Neutrophil (primary cell): ENCODE measurements around the gene MGAM2.

ENCODE experiments used
- H3K27ac ChIP-seq: fragments of 200-600 bp; sonication (generic); 2 replicates; pipeline ENCODE4 v1.5.1; 2016; ENCODE audit warnings: mild to moderate bottlenecking, moderate library complexity
- H3K27me3 ChIP-seq: fragments of 200-600 bp; sonication (generic); 2 replicates; pipeline ENCODE4 v1.6.0; 2016; ENCODE audit warnings: mild to moderate bottlenecking
- H3K36me3 ChIP-seq: fragments of 200-600 bp; sonication (generic); 2 replicates; pipeline ENCODE4 v1.5.1; 2017
- H3K4me1 ChIP-seq, 2 experiments: fragments of 200-600 bp in 1 of 2; sonication (generic) in 1 of 2; 1 replicate in 1 of 2; 2 replicates in 1 of 2; pipeline versions ENCODE4 v1.5.1 to v1.6.1; 2013 to 2016; ENCODE audit warnings: low read depth in 1 of 2, low read length in 1 of 2, mild to moderate bottlenecking in 1 of 2, moderate library complexity in 1 of 2; ENCODE audit not compliant: control insufficient read depth in 1 of 2, insufficient read depth in 1 of 2
- H3K4me3 ChIP-seq, 2 experiments: fragments of 200-600 bp in 1 of 2; sonication (generic) in 1 of 2; 1 replicate in 1 of 2; 2 replicates in 1 of 2; pipeline ENCODE4 v1.5.1; 2013 to 2016; ENCODE audit warnings: low read depth in 1 of 2, low read length in 1 of 2, mild to moderate bottlenecking in 1 of 2, moderate library complexity in 1 of 2
- H3K9me3 ChIP-seq: fragments of 200-600 bp; sonication (generic); 2 replicates; pipeline ENCODE4 v1.5.1; 2016
- TF ChIP-seq, protein P1 (sequence below): fragments of 200-600 bp; sonication (generic); IDR thresholded peaks from 2 replicates; pipeline ENCODE4 v1.5.1; 2016; ENCODE audit warnings: antibody characterized with exemption

Gene MGAM2

DNA sequence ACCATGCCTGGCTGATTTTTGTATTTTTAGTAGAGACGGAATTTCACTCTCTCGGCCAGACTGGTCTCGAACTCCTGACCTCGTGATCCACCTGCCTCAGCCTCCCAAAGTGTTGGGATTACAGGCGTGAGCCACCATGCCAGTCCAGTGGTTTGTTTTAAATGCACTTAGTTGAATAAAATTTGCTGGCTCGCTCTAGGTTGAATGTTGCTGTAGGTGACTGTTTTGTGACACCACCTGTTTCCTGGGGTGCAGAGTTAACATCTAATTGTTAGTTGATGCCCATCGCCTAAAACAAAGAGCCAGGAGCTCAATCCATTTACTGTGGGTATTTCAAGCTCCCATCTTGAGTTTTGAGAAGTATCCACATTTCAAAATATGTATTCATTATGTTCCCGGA lies 31.2 kb downstream of the MGAM2 start:
- no peaks in the 10 kb centered on the region for H3K4me1 ChIP-seq
- no peak overlapping the region for H3K4me3 ChIP-seq
- no peaks in the 10 kb centered on the region for H3K27me3 ChIP-seq
- TF ChIP-seq, protein P1, sequence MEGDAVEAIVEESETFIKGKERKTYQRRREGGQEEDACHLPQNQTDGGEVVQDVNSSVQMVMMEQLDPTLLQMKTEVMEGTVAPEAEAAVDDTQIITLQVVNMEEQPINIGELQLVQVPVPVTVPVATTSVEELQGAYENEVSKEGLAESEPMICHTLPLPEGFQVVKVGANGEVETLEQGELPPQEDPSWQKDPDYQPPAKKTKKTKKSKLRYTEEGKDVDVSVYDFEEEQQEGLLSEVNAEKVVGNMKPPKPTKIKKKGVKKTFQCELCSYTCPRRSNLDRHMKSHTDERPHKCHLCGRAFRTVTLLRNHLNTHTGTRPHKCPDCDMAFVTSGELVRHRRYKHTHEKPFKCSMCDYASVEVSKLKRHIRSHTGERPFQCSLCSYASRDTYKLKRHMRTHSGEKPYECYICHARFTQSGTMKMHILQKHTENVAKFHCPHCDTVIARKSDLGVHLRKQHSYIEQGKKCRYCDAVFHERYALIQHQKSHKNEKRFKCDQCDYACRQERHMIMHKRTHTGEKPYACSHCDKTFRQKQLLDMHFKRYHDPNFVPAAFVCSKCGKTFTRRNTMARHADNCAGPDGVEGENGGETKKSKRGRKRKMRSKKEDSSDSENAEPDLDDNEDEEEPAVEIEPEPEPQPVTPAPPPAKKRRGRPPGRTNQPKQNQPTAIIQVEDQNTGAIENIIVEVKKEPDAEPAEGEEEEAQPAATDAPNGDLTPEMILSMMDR, result no peak
- no peak overlapping the region for H3K27ac ChIP-seq
- peaks cover 12% of the 10 kb centered on the region for H3K36me3 ChIP-seq
- H3K9me3 ChIP-seq, result no peaks in the 10 kb centered on the region

DNA sequence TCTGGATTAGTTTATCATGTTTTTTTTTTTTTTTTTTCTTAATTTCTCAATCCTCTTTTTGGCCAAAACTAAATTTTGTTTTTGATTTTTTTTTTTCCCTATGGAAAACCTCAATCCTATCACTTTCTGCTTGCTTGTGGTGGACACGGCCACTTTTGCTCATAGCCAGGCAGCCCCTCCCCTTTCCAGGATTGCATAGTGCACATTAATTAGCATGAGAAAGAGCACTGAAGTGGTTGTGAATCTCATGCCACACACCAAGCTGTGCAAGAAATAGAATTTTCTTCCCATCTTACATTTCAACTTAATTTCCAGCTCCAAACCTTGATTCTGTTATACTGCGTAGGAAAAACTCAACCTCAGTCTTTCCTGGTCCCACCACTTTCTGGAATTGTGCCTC lies 34.6 kb downstream of the MGAM2 start:
- TF ChIP-seq, protein P1, result no peak
- Histone ChIP-seq H3K27ac (no peak overlapping the region), H3K27me3 (no peaks in the 10 kb centered on the region), H3K4me1 (no peaks in the 10 kb centered on the region), H3K4me3 (no peak overlapping the region), H3K36me3 (peaks cover 4% of the 10 kb centered on the region), H3K9me3 (no peaks in the 10 kb centered on the region)

DNA sequence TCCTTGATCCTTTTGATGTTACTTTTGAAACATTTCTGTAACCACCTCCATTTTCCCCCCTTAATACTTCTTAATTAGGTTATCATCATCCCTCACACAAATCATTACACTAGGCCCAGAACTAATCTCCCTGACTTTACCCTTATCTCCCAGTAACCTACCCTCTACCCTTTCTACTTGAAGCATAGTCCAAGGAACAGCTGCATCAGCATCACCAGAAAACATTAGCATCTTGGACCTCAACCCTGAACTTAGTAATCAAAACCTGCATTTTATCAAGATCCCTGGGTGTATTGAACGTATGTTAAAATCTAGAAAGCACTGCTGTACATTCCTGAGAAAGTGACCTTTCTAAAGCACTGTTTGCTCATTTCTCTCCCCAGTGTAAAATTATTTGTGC lies 38.8 kb downstream of the MGAM2 start:
- Histone ChIP-seq H3K27ac (no peak overlapping the region), H3K27me3 (no peaks in the 10 kb centered on the region), H3K36me3 (peaks cover 4% of the 10 kb centered on the region), H3K4me1 (no peaks in the 10 kb centered on the region), H3K9me3 (no peaks in the 10 kb centered on the region), H3K4me3 (no peak overlapping the region)
- TF ChIP-seq, protein P1, result no peak

DNA sequence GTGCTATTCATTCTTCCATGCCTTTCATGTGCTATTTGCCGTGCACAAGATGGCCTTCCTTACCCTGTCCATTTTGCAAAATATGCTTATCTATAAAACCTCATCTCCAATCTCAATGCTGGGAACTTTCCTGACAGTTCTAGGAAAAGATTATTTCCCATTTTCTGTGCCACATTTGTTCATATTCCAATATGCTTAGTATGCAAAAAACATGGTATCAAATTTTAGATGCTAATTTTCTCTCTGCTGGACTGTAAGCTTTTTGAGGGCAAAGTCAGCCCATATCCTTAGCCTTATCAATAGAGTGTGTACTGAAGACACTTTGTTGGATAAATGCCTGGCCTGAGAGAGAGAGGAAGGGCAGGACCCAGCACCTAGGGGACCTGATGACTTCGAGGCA lies 39.4 kb downstream of the MGAM2 start:
- Histone ChIP-seq H3K27ac (no peak overlapping the region), H3K4me3 (no peak overlapping the region), H3K9me3 (no peaks in the 10 kb centered on the region), H3K36me3 (peaks cover 4% of the 10 kb centered on the region), H3K4me1 (no peaks in the 10 kb centered on the region), H3K27me3 (no peaks in the 10 kb centered on the region)
- TF ChIP-seq, protein P1, result no peak

DNA sequence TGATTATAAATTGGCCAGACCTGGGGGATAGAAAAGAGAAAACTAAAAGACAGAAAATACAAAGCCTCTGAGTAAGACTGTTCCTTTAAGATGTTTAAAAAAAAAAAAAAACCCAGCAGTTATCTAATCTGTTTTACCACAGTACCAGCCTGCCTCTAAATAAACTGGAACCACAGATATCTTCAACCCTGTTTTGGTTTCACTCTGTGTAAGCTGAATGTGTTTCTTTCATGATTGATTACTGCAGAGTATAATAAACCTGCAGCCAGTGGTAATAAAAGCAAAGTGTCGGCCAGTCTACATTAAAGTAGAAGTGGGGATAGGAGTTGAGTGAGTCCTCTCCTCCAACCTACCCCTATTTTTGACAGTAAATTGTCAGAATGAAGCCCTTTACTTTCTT lies 40.6 kb downstream of the MGAM2 start:
- Histone ChIP-seq H3K27me3 (no peaks in the 10 kb centered on the region), H3K27ac (no peak overlapping the region), H3K9me3 (no peaks in the 10 kb centered on the region), H3K4me1 (no peaks in the 10 kb centered on the region), H3K36me3 (peaks cover 4% of the 10 kb centered on the region), H3K4me3 (no peak overlapping the region)
- TF ChIP-seq, protein P1, result no peak

DNA sequence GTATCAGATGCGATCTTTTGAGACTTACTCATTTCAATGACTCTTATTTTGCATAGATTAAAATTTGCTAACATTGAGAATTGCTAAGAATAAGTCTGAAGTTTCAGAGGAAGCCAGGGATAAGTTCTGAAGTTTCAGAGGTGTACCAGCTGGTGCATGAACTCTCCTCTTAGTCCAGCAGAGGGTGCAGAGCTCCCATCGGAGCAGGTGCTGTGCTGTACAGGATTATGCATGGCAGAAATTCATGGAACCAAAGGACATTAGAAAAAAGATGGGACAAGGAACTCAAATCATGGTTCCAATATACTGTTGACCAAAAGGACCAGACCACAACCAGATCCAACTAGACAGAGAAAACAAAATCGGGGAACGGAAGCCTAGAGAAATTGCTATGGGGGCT lies 41.9 kb downstream of the MGAM2 start:
- TF ChIP-seq, protein P1, result no peak
- Histone ChIP-seq H3K36me3 (no peaks in the 10 kb centered on the region), H3K4me3 (no peak overlapping the region)

More for the DNA sequence above, 41.9 kb downstream of the MGAM2 start:
- Histone ChIP-seq H3K4me1 (no peaks in the 10 kb centered on the region), H3K9me3 (no peaks in the 10 kb centered on the region), H3K27me3 (no peaks in the 10 kb centered on the region), H3K27ac (no peak overlapping the region)
